Measurements from ENCODE around the gene TMEM50B. TPM values are rescaled to one million over a fixed set of nuclear protein-coding genes. Genes with fewer than 3 reads are reported as not detected.
A peak's percentile ranks its signal among the peaks of the same experiment; 100 is the strongest.

The TMEM50B gene
- total RNA-seq, 3 donors from 2014 or later (not counting 1 experiment from before 2014, with no cell fraction given) = 34.5 to 42.1 (median 40.5) TPM

- Histone ChIP-seq H3K36me3 (ENCODE audit: control insufficient read depth, insufficient read depth, low read length) (no peaks in the 10 kb centered on the region), H3K4me1 (ENCODE audit: control insufficient read depth, insufficient read depth, low read length) (peaks cover 8% of the 10 kb centered on the region), H3K27me3 (ENCODE audit: control insufficient read depth, insufficient read depth, low read length) (no peaks in the 10 kb centered on the region), H3K9me3 (ENCODE audit: control insufficient read depth, insufficient read depth, low read length) (no peaks in the 10 kb centered on the region), H3K4me3 (ENCODE audit: low read length) (peak within 1 kb of the TSS; percentile 78), H3K27ac (ENCODE audit: low read length) (peak within 1 kb of the TSS; percentile 34)
- intact Hi-C loops (cut with micrococcal nuclease) = loop anchor here (1.0 kb wide), 3 partner anchors 11 to 150 kb away; partner anchors contain the start of genes CRYZL1 and GART
- TF ChIP-seq CTCF (IDR thresholded peaks at IDR 0.05) = no peak
- Mint-ChIP-seq H3K9me3 (no peaks in the 10 kb centered on the region), H3K4me1 (peaks cover 14% of the 10 kb centered on the region in 2 donors), H3K4me3 (peak within 1 kb of the TSS; percentile 89), H3K36me3 (no peaks in the 10 kb centered on the region), H3K27me3 (ENCODE audit: low read depth in 2 of 2) (peaks cover 7 to 10% of the 10 kb centered on the region in 2 donors), H3K27ac (peak within 1 kb of the TSS; percentile 82 to 86)
- ATAC-seq = peak; percentile 98
- DNase-seq = peak; percentile 94 to 97
- WGBS (ENCODE audit: insufficient coverage) = 0% methylated on average over 52 of the region's 52 CpGs
Observed at GRCh38 chr21:33491373-33492102, 11.8 kb upstream of the TMEM50B start, which contains the start of gene DNAJC28. TSS of gene DNAJC28 (minus strand) at chr21:33491716. CDS start at chr21:33489393, 2,323 bp downstream.

- Histone ChIP-seq H3K9me3 (ENCODE audit: control insufficient read depth, insufficient read depth, low read length) (no peaks in the 10 kb centered on the region), H3K4me1 (ENCODE audit: control insufficient read depth, insufficient read depth, low read length) (peaks cover 8% of the 10 kb centered on the region), H3K27ac (ENCODE audit: low read length) (no peak overlapping the region), H3K36me3 (ENCODE audit: control insufficient read depth, insufficient read depth, low read length) (no peaks in the 10 kb centered on the region), H3K4me3 (ENCODE audit: low read length) (peak overlapping the region; percentile 78), H3K27me3 (ENCODE audit: control insufficient read depth, insufficient read depth, low read length) (no peaks in the 10 kb centered on the region)
- Mint-ChIP-seq H3K9me3 (no peaks in the 10 kb centered on the region), H3K36me3 (no peaks in the 10 kb centered on the region), H3K27ac (peak overlapping the region; percentile 82 to 86), H3K4me1 (peaks cover 14% of the 10 kb centered on the region in 2 donors), H3K27me3 (ENCODE audit: low read depth in 2 of 2) (peaks cover 7 to 8% of the 10 kb centered on the region in 2 donors), H3K4me3 (peak overlapping the region; percentile 89)
- DNase-seq (no peak), ATAC-seq (no peak)
- intact Hi-C loops (cut with micrococcal nuclease) = loop anchor here (1.0 kb wide), 3 partner anchors 11 to 150 kb away; partner anchors contain the start of genes CRYZL1 and GART
- TF ChIP-seq CTCF (IDR thresholded peaks at IDR 0.05) = no peak
- 14% methylated on average over 12 of the region's 12 CpGs for WGBS (ENCODE audit: insufficient coverage)
Observed at GRCh38 chr21:33490991-33491372, 11.2 kb upstream of the TMEM50B start.

GRCh38 chr21:33488936-33489335 is 9.2 kb upstream of the TMEM50B start:
- H3K36me3 ChIP-seq (ENCODE audit: control insufficient read depth, insufficient read depth, low read length) = no peaks in the 10 kb centered on the region
- no peaks in the 10 kb centered on the region for H3K9me3 ChIP-seq (ENCODE audit: control insufficient read depth, insufficient read depth, low read length)
- no peak for DNase-seq
- Mint-ChIP-seq H3K9me3 (no peaks in the 10 kb centered on the region), H3K27ac (no peak overlapping the region), H3K4me1 (peaks cover 14% of the 10 kb centered on the region in 2 donors), H3K36me3 (no peaks in the 10 kb centered on the region), H3K4me3 (no peak overlapping the region), H3K27me3 (ENCODE audit: low read depth in 2 of 2) (peaks cover 0 to 3% of the 10 kb centered on the region in 2 donors)
- no peaks in the 10 kb centered on the region for H3K27me3 ChIP-seq (ENCODE audit: control insufficient read depth, insufficient read depth, low read length)
- H3K27ac ChIP-seq (ENCODE audit: low read length) = no peak overlapping the region
- ATAC-seq = no peak
- peaks cover 8% of the 10 kb centered on the region for H3K4me1 ChIP-seq (ENCODE audit: control insufficient read depth, insufficient read depth, low read length)
- no peak overlapping the region for H3K4me3 ChIP-seq (ENCODE audit: low read length)
- intact Hi-C loops (cut with micrococcal nuclease) = no loop called here
- WGBS (ENCODE audit: insufficient coverage) = 88% methylated on average over 1 of the region's 4 CpGs
- TF ChIP-seq CTCF (IDR thresholded peaks at IDR 0.05) = no peak

Measured in natural killer cell (primary cell).